Activated CD4-positive, alpha-beta T cell treated with anti-CD3 and anti-CD28 coated beads, Interleukin-2, amount 10 ng/mL, durations not matched to agents 7 days and 5 days (primary cell): ENCODE data around the gene EMP2. TPM values are rescaled to one million over a fixed set of nuclear protein-coding genes. Genes with fewer than 3 reads are reported as not detected.

ENCODE experiments used
- CTCF ChIA-PET: fragments of 350-600 bp; sonication (Branson Sonifier 250); formaldehyde crosslinking; loops from one replicate; lab custom pipeline; 2021; ENCODE audit warnings: antibody characterized with exemption; lab: Charles Lee
- POLR2A ChIA-PET: fragments of 350-600 bp; sonication (Branson Sonifier 250); formaldehyde crosslinking; loops from one replicate; lab custom pipeline; 2021; ENCODE audit warnings: antibody characterized with exemption; lab: Charles Lee
- DNase-seq: peaks from one replicate; pipeline ENCODE4 v3.0.0-alpha.2; 2020
- H3K27ac Mint-ChIP-seq: one replicate; pipeline ENCODE4 v1.8.0; 2021; ENCODE audit warnings: mild to moderate bottlenecking, moderate library complexity, mixed read lengths
- H3K27me3 Mint-ChIP-seq: one replicate; pipeline ENCODE4 v1.8.0; 2021; ENCODE audit warnings: mixed read lengths
- H3K36me3 Mint-ChIP-seq: one replicate; pipeline ENCODE4 v1.8.0; 2021; ENCODE audit warnings: low read depth, mixed read lengths
- H3K4me1 Mint-ChIP-seq: one replicate; pipeline ENCODE4 v1.8.0; 2021; ENCODE audit warnings: mixed read lengths
- H3K4me3 Mint-ChIP-seq: one replicate; pipeline ENCODE4 v1.8.0; 2021; ENCODE audit warnings: mild to moderate bottlenecking, moderate library complexity, mixed read lengths
- H3K9me3 Mint-ChIP-seq: one replicate; pipeline ENCODE4 v1.8.0; 2021; ENCODE audit warnings: mixed read lengths
- total RNA-seq, 2 experiments: library from RNA; stranded (reverse); gene quantifications; one replicate each; pipeline ENCODE4 v1.2.3, GENCODE V29; 2021

The EMP2 gene
- total RNA-seq, 2 experiments from 2014 or later, result not detected

DNA sequence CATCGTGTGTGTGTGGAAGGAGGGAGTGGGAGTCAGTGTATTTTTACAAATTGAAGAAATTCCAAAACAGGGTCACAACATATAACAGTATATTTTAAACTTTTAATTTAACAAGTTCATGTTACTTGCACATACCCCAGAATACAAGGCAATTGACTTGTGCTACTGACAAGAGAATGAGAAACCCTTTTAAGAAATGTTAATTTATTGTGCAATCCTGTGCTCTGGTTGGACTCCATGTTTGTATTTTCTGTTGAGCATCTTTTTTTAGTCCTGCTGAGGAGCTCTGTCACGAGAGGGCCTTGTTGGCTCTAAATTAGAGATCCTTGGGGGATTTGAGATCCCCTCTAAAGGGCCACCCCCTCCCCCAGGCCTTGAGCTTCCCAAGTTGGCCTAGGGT lies 1.1 kb upstream of the EMP2 start:
- H3K4me1 Mint-ChIP-seq, result no peaks in the 10 kb centered on the region
- no peak overlapping the region for H3K27ac Mint-ChIP-seq
- no peaks in the 10 kb centered on the region for H3K9me3 Mint-ChIP-seq
- CTCF ChIA-PET, result no interaction called here
- no peak for DNase-seq
- peaks cover 45% of the 10 kb centered on the region for H3K27me3 Mint-ChIP-seq
- POLR2A ChIA-PET, result no interaction called here
- H3K4me3 Mint-ChIP-seq, result no peak overlapping the region
- H3K36me3 Mint-ChIP-seq, result no peaks in the 10 kb centered on the region

DNA sequence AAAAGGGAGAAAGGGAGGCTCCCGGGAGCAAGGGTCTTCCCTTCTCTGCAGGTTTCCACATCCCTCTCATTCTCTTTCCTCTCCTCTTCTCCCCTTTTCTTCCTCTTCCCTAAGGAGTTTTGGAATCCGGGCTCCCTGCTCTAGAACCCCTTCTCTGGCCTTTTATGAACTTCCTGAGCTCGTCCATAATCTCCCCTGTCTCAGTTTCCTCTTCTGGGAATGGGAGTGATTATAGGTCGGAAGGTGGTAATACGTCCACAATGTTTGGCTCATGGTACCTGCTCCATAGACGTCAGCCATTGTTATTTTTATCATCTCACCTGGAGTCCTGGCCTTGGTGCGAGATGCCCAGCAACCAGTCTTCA lies 467 bp upstream of the EMP2 start:
- Mint-ChIP-seq H3K36me3 (no peaks in the 10 kb centered on the region), H3K27ac (no peak overlapping the region), H3K9me3 (no peaks in the 10 kb centered on the region), H3K4me1 (no peaks in the 10 kb centered on the region), H3K27me3 (peaks cover 45% of the 10 kb centered on the region), H3K4me3 (no peak overlapping the region)
- ChIA-PET CTCF (no interaction called here), POLR2A (no interaction called here)
- DNase-seq, result no peak

DNA sequence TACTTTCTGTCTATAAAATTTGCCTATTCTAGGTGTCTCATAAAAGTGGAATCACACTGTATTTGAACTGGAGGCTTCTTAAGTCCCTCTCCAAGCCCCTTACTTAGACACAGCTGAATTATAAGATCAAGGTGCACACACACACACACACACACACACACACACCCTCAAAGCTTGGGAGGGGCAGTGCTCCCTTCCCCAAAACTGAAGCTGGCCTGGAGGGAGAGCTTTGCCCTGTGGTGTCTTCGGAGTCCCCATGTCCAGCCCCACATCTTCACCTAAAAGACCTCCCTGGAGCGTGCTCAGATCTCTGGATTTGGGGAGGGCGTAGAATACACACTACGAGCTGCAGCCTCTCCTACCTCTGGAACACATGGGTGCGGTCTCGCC lies 828 bp downstream of the EMP2 start:
- Mint-ChIP-seq H3K4me1 (no peaks in the 10 kb centered on the region), H3K27ac (no peak overlapping the region), H3K4me3 (no peak overlapping the region), H3K36me3 (no peaks in the 10 kb centered on the region), H3K9me3 (no peaks in the 10 kb centered on the region), H3K27me3 (peaks cover 43% of the 10 kb centered on the region)
- CTCF ChIA-PET, result no interaction called here
- DNase-seq, result no peak
- POLR2A ChIA-PET, result interaction anchor here (0.6 kb wide), 1 partner anchor 330 kb away, joined by 3 read pairs; no protein-coding TSS in a partner anchor

DNA sequence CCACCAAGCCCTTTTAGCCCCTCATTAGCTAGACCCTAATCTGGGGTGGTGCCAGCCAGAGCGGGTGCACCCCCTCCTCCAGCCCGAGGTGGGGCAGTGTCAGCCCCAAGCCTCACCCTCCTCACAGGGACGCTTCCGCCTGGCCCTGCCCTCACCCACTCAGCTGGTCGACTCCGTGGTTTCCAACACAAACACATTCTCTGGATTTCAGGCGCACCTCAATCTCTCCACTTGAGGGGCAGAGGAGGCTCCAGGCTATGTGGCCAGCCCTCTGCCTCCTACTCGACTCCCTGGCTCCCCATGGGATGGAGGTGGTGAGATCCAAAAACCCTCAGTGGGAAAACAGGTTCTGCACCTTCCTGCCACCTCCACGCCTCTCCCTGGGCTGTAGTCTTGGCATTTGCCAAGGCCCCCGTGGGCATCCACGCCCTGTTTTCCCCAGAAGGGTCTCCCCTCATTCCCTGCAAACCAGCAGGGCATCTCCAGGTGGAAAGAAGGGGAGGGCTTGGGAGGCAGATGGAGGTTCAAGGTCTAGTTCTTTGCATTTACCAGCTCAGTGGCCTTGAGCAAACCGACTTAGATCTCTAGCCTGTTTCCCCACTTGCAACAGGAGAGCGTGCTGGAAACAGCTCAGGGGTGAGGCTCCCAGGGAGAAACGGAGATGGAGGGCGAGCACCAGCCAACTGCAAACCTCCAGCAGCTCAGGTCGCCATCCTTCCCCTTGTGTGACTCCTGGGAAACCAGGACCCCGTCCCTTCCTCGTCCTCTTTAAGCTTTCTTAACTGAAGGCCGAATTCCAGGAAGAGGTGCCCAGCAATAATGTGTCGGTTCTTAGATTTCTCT lies 1.7 kb downstream of the EMP2 start:
- Mint-ChIP-seq H3K4me3 (no peak overlapping the region), H3K27ac (no peak overlapping the region), H3K27me3 (peaks cover 41% of the 10 kb centered on the region), H3K36me3 (no peaks in the 10 kb centered on the region), H3K4me1 (no peaks in the 10 kb centered on the region), H3K9me3 (no peaks in the 10 kb centered on the region)
- CTCF ChIA-PET, result no interaction called here
- POLR2A ChIA-PET, result interaction anchor here (0.6 kb wide), 1 partner anchor 329 kb away, joined by 3 read pairs; no protein-coding TSS in a partner anchor
- no peak for DNase-seq

DNA sequence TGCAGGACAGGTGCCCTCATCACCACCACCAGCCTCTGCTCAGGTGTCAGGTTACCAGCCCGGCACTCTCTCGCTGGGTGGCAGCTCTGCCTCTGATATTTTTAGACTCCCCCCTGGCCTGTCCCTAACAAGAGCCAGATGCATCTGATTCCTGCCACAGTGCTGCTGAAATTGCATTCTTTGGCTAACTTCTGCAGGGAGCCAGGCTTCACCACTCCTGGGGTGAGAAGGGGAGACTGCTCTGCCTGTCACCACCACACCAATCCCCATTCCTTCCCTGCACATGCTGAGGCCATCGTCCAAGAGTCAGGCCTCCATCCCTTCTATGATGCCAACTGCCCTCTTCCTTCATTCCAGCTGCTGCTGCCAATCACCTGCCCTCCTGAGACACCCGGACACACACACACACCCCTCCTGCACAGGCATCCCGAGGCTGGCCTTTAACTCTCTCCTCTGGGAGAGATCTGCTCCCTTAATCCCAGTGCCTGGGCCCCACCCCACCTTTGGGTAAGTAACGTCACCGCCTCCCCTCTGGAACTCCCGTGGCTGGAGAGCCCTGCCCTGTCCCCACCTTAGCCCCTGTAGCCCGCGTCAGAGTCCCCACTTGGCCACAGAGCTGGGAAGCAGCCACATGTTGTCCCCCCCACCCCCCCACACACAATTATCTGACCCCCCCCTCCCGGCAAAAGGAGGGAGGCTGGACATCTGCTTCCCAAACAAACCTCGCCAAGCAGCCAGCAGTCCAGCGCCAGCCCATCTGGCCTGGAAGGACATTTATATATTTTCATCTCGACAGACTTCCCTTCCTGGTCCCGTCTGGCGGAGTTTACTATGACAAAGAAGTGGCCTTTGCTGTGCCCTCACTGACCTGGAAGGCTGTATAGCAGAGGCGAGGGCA lies 2.8 kb downstream of the EMP2 start:
- no peak overlapping the region for H3K4me3 Mint-ChIP-seq
- no peak for DNase-seq
- H3K36me3 Mint-ChIP-seq, result no peaks in the 10 kb centered on the region
- H3K27ac Mint-ChIP-seq, result peak overlapping the region; percentile 12
- ChIA-PET POLR2A (no interaction called here), CTCF (no interaction called here)
- H3K9me3 Mint-ChIP-seq, result no peaks in the 10 kb centered on the region
- H3K27me3 Mint-ChIP-seq, result peaks cover 30% of the 10 kb centered on the region
- no peaks in the 10 kb centered on the region for H3K4me1 Mint-ChIP-seq

DNA sequence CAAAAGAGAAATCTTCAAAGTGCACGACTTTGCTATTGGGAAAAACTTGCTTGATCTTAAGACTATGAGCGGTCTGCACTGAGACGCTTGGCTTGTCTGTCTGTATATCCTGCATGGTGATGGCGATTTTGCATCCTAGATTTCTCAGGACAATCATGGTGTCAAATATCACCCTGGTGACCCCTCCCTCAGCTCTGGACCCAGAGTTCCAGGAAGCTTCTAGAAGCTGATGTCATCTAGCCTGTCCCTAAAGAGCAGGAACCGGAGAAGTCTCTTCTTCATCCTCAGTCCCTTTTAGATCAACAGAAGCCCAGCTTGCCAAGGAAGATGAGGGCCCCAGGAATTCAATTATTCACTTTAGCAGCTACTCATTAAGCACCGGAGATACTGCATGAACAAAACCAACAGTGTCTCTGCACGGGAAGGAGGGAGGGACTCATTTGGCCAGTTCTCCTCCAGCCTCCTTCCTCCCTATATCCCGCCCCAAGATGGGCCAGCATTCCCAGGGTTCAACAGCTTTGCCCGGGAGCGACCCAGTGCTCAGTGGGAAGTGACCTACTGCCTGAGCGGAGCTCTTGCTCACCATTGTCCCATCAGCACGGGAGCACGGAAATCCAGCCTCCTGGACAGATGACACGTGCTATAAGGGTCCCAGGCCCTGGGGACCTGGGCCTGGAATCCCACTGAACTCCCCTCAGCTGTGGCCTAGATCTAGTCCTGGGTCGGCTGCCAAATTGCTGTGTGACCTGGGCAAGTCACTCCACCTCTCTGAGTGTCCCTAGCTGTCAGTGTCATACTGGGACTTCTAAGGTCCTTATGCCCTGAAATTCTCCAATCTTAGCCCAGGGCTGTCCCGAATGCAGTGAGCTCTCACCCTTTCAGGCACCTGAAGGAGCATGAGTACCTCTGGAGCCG lies 3.8 kb downstream of the EMP2 start:
- H3K4me1 Mint-ChIP-seq, result no peaks in the 10 kb centered on the region
- H3K27ac Mint-ChIP-seq, result no peak overlapping the region
- peaks cover 21% of the 10 kb centered on the region for H3K27me3 Mint-ChIP-seq
- DNase-seq, result no peak
- H3K9me3 Mint-ChIP-seq, result no peaks in the 10 kb centered on the region
- POLR2A ChIA-PET, result no interaction called here
- no peak overlapping the region for H3K4me3 Mint-ChIP-seq
- CTCF ChIA-PET, result interaction anchor here (0.6 kb wide), 1 partner anchor 330 kb away, joined by 3 read pairs; no protein-coding TSS in a partner anchor
- no peaks in the 10 kb centered on the region for H3K36me3 Mint-ChIP-seq

DNA sequence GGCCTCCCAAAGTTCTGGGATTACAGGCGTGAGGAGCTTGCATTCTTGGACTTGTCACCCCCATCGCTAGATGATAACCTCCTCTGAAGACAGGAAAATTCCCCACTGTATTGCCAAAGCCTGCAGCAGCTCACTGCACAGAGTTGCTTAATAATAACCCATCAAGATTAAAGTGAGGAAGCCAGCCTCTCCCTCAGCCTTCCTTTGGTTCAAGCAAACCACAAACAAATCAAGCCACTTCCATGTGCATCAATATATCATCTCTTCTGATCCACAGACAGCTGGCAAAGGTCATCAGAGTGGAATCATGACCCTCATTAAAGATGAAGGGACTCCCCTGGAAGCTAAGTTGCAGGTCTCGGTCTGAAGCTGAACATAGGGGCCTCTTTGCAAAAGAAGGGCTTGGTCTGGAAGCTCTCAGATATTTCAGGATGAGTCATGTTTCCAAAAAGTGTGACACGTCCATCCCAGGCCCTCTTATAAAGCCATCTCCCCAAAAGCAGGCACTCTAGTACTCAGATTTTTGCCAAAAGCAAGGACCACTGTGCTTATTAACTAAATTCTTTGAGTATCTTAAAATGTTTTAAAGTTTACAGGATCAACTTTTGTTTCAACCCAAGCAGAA lies 4.8 kb downstream of the EMP2 start:
- DNase-seq, result no peak
- H3K9me3 Mint-ChIP-seq, result no peaks in the 10 kb centered on the region
- ChIA-PET CTCF (interaction anchor here (0.6 kb wide), 1 partner anchor 1449 kb away, joined by 3 read pairs; no protein-coding TSS in a partner anchor), POLR2A (interaction anchor here (0.6 kb wide), 1 partner anchor 23 kb away, joined by 3 read pairs; no protein-coding TSS in a partner anchor)
- no peak overlapping the region for H3K4me3 Mint-ChIP-seq
- H3K4me1 Mint-ChIP-seq, result no peaks in the 10 kb centered on the region
- no peak overlapping the region for H3K27ac Mint-ChIP-seq
- no peaks in the 10 kb centered on the region for H3K36me3 Mint-ChIP-seq
- peaks cover 12% of the 10 kb centered on the region for H3K27me3 Mint-ChIP-seq

DNA sequence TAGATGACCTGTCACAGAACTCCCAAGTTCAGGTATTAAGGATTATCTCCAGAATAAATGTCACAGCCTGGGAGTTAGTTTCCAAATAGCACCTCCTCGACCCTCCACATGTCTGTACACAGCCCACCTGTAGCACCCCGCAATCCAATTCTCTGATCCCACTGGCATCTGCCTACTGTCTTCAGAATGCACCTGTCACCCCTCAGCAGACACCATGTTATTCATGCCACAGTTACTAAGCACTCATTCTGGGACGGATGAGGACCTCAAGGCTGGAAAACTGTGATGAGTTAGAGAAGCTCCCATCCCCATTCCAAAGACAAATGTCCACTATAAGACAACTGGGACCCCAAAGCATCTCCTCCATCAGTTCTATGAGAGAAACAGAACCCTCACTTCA lies 7.8 kb downstream of the EMP2 start:
- Mint-ChIP-seq H3K27me3 (no peaks in the 10 kb centered on the region), H3K27ac (no peak overlapping the region), H3K4me1 (no peaks in the 10 kb centered on the region), H3K36me3 (no peaks in the 10 kb centered on the region), H3K9me3 (no peaks in the 10 kb centered on the region), H3K4me3 (no peak overlapping the region)
- no peak for DNase-seq
- ChIA-PET CTCF (no interaction called here), POLR2A (no interaction called here)

DNA sequence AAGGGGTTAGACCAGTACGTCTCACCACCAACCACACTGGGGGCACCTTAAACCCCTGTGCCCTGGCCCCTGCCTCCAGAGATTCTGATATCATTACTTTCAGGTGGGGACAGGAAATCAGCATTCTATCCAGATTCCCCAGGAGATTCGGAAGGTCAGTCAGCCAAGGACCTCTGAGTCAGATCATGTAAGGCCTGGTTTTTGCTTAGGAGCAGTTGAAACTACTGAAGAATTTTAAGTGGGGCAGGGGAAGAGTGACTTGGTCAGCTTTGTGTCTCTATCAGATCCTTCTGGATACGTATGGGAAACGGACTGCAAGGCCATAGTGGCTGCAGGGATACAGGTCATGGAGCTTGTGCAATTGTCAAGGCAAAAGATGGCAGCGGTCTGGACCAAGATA lies 9.0 kb downstream of the EMP2 start:
- POLR2A ChIA-PET, result no interaction called here
- Mint-ChIP-seq H3K9me3 (no peaks in the 10 kb centered on the region), H3K4me3 (no peak overlapping the region), H3K27ac (no peak overlapping the region), H3K27me3 (no peaks in the 10 kb centered on the region), H3K4me1 (no peaks in the 10 kb centered on the region), H3K36me3 (no peaks in the 10 kb centered on the region)
- DNase-seq, result no peak
- CTCF ChIA-PET, result no interaction called here

DNA sequence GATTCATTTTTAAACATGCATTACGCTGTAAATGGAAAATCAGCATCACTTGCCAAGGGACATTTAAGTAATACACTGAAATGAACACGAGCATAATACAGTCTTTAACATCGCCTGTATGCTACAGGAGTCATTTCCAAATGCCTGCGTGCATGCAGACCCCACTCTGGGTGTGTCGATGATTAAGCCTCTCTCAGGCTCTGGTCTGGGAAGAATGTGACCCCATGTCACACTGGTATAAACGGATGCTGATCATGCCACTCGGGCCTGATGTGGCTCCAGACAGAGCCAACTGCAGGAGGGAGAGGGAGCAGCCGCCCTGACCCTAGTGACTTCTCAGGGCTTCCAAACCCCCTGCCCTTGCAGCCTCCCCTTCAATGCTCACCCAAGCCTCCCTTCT lies 10.8 kb downstream of the EMP2 start:
- Mint-ChIP-seq H3K9me3 (no peaks in the 10 kb centered on the region), H3K4me1 (no peaks in the 10 kb centered on the region)

DNA sequence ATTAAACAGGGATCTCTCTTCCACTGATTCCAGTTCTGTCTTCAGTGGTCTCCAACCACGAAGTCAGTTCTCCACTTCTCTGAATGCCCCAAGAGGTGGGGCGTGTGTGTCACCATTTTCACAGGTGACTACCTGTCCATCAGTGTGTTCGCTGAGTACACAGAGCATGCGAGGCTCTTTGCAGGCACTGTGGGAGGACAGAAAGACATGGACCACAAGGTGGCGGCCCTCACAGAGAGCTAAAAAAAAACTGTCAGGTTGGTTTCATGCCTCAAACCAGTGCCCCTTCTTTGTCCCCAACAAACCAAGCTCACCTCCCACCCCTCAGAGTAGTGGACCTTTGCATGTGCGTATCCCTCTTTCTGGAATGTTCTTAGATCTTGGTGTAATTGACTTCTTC lies 13.8 kb downstream of the EMP2 start:
- CTCF ChIA-PET, result interaction anchor here (1.2 kb wide), 1 partner anchor 47 kb away, joined by 3 read pairs; no protein-coding TSS in a partner anchor
- POLR2A ChIA-PET, result no interaction called here
- DNase-seq, result no peak
- H3K27me3 Mint-ChIP-seq, result peaks cover 3% of the 10 kb centered on the region
- no peaks in the 10 kb centered on the region for H3K36me3 Mint-ChIP-seq
- peaks cover 5% of the 10 kb centered on the region for H3K9me3 Mint-ChIP-seq
- H3K4me3 Mint-ChIP-seq, result no peak overlapping the region
- H3K4me1 Mint-ChIP-seq, result no peaks in the 10 kb centered on the region
- no peak overlapping the region for H3K27ac Mint-ChIP-seq

More for the DNA sequence above, 10.8 kb downstream of the EMP2 start:
- no peak overlapping the region for H3K4me3 Mint-ChIP-seq
- ChIA-PET CTCF (no interaction called here), POLR2A (no interaction called here)
- no peaks in the 10 kb centered on the region for H3K27me3 Mint-ChIP-seq
- no peak for DNase-seq
- H3K27ac Mint-ChIP-seq, result no peak overlapping the region
- no peaks in the 10 kb centered on the region for H3K36me3 Mint-ChIP-seq

DNA sequence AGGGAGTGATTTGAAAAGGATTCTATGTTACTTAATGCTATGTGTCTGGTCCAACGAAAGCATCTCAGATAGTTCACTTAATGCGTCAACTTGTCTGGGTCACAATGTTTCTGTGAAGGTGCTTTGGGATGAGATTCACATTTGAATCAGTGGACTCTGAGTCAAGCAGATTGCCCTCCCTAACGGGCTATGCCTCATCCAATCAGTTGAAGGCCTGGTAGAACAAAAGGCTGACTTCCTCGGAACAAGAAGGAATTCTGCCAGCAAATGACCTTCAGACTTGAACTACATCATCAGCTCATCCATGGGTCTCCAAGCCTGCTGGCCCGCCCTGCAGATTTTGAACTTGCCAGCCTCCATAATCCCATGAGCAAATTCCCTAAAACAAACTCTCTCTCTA lies 15.2 kb downstream of the EMP2 start:
- H3K9me3 Mint-ChIP-seq, result peaks cover 7% of the 10 kb centered on the region
- H3K4me3 Mint-ChIP-seq, result no peak overlapping the region
- no peak for DNase-seq
- no peaks in the 10 kb centered on the region for H3K4me1 Mint-ChIP-seq
- no peak overlapping the region for H3K27ac Mint-ChIP-seq
- peaks cover 8% of the 10 kb centered on the region for H3K27me3 Mint-ChIP-seq
- H3K36me3 Mint-ChIP-seq, result no peaks in the 10 kb centered on the region
- POLR2A ChIA-PET, result no interaction called here
- CTCF ChIA-PET, result no interaction called here
